ENCODE results near the gene PHACTR3. TPM values are rescaled to one million over a fixed set of nuclear protein-coding genes. Genes with fewer than 3 reads are reported as not detected.

The PHACTR3 gene
- total RNA-seq, 1 donor from 2014 or later: 0.06 TPM

DNA sequence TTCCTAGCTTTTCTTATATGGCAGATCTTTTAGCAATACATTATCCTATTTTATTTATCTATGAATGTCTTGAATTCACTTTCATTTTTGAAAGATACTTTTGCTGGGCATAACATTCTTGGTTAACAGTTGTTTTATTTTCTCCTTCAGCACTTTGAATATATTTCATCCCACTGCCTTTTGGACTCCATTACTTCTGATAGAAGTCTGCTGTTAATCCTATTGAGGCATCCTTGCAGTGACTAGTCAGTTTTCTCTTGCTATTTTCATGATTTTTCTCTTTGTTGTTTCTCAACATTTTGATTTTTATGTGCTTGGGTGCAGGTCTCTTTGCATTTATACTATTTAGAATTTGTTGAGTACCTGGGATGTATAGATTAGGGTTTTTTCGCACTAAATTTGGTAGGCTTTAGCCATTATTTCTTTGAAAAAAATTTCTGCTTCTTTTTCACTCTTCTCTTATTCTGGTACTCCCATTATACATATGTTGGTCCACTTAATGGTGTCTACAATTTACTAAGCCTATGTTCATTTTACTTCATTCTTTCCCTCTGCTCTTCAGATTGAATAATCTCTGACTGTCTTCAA, 53.2 kb downstream of the PHACTR3 start:
- TF ChIP-seq, protein P1, sequence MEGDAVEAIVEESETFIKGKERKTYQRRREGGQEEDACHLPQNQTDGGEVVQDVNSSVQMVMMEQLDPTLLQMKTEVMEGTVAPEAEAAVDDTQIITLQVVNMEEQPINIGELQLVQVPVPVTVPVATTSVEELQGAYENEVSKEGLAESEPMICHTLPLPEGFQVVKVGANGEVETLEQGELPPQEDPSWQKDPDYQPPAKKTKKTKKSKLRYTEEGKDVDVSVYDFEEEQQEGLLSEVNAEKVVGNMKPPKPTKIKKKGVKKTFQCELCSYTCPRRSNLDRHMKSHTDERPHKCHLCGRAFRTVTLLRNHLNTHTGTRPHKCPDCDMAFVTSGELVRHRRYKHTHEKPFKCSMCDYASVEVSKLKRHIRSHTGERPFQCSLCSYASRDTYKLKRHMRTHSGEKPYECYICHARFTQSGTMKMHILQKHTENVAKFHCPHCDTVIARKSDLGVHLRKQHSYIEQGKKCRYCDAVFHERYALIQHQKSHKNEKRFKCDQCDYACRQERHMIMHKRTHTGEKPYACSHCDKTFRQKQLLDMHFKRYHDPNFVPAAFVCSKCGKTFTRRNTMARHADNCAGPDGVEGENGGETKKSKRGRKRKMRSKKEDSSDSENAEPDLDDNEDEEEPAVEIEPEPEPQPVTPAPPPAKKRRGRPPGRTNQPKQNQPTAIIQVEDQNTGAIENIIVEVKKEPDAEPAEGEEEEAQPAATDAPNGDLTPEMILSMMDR (conservative IDR thresholded peaks at IDR 0.05; ENCODE audit: low read depth, low read length): no peak
- no peak for DNase-seq (ENCODE audit: low read depth)
- H3K4me3 ChIP-seq (ENCODE audit: low read depth, low read length): no peak overlapping the region

- H3K4me3 ChIP-seq (ENCODE audit: low read depth, low read length): no peak overlapping the region
- TF ChIP-seq, protein P1 (conservative IDR thresholded peaks at IDR 0.05; ENCODE audit: low read depth, low read length): no peak
- no peak for DNase-seq (ENCODE audit: low read depth)
Measured at GRCh38 chr20:59660471-59660870, 56.1 kb downstream of the PHACTR3 start.

DNA sequence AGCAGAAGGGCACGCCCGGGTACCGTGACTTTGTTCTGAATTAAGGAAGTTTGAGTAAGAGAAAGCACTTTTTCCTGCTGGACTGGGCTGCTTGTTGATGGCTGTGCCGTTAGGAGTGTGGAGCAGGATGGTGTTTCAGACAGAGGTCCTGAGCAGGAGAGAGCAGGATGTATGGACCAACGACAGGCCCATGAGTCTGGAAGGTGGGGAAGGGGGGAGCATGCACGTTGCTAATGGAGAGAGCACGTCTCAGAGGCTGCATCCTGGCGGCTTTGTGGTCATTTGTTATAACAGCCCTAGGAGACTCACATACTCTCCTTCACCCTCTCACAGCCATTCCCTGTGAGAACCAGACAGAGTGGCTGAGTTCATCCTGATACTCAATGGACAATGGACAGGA, 56.8 kb downstream of the PHACTR3 start:
- TF ChIP-seq, protein P1 (conservative IDR thresholded peaks at IDR 0.05; ENCODE audit: low read depth, low read length): no peak
- no peak overlapping the region for H3K4me3 ChIP-seq (ENCODE audit: low read depth, low read length)
- DNase-seq (ENCODE audit: low read depth): no peak

DNA sequence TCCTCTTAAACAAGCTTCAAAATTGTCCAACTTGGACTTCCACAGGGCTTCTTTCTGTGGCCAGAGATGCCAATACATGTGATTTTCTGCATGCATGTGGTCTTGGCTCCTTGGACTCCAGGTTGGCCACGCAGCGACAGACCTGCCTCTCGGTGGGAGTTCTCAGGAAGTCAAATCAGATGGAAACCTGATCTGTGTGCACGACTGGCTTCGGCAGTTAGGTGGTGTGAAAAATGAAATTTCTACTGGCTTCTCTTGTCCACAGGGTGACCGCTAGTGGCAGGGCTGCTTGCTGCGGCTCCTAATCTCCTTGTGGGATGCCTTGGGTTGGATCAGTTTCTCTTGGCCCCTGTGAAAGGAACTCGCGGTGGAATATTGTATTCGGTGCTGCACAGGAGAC, 57.3 kb downstream of the PHACTR3 start:
- H3K4me3 ChIP-seq (ENCODE audit: low read depth, low read length): no peak overlapping the region
- TF ChIP-seq, protein P1 (conservative IDR thresholded peaks at IDR 0.05; ENCODE audit: low read depth, low read length): no peak
- DNase-seq (ENCODE audit: low read depth): no peak

- H3K4me3 ChIP-seq (ENCODE audit: low read depth, low read length): no peak overlapping the region
- DNase-seq (ENCODE audit: low read depth): no peak
- TF ChIP-seq, protein P1 (conservative IDR thresholded peaks at IDR 0.05; ENCODE audit: low read depth, low read length): no peak
Measured at GRCh38 chr20:59662161-59662560, 57.8 kb downstream of the PHACTR3 start.

- DNase-seq (ENCODE audit: low read depth): no peak
- no peak overlapping the region for H3K4me3 ChIP-seq (ENCODE audit: low read depth, low read length)
- TF ChIP-seq, protein P1 (conservative IDR thresholded peaks at IDR 0.05; ENCODE audit: low read depth, low read length): no peak
Measured at GRCh38 chr20:59662856-59663512, 58.6 kb downstream of the PHACTR3 start.
